Neutrophil (primary cell): Measurements from ENCODE around the gene GAPT.
A peak's percentile ranks its signal among the peaks of the same experiment; 100 is the strongest.

Source experiments
- H3K27ac ChIP-seq: fragments of 200-600 bp; sonication (generic); 2 replicates; pipeline ENCODE4 v1.5.1; 2016; ENCODE audit warnings: mild to moderate bottlenecking, moderate library complexity
- H3K27me3 ChIP-seq: fragments of 200-600 bp; sonication (generic); 2 replicates; pipeline ENCODE4 v1.6.0; 2016; ENCODE audit warnings: mild to moderate bottlenecking
- H3K36me3 ChIP-seq: fragments of 200-600 bp; sonication (generic); 2 replicates; pipeline ENCODE4 v1.5.1; 2017
- H3K4me1 ChIP-seq, 2 experiments: fragments of 200-600 bp in 1 of 2; sonication (generic) in 1 of 2; 1 replicate in 1 of 2; 2 replicates in 1 of 2; pipeline versions ENCODE4 v1.5.1 to v1.6.1; 2013 to 2016; ENCODE audit warnings: low read depth in 1 of 2, low read length in 1 of 2, mild to moderate bottlenecking in 1 of 2, moderate library complexity in 1 of 2; ENCODE audit not compliant: control insufficient read depth in 1 of 2, insufficient read depth in 1 of 2
- H3K4me3 ChIP-seq, 2 experiments: fragments of 200-600 bp in 1 of 2; sonication (generic) in 1 of 2; 1 replicate in 1 of 2; 2 replicates in 1 of 2; pipeline ENCODE4 v1.5.1; 2013 to 2016; ENCODE audit warnings: low read depth in 1 of 2, low read length in 1 of 2, mild to moderate bottlenecking in 1 of 2, moderate library complexity in 1 of 2
- H3K9me3 ChIP-seq: fragments of 200-600 bp; sonication (generic); 2 replicates; pipeline ENCODE4 v1.5.1; 2016
- CTCF ChIP-seq: fragments of 200-600 bp; sonication (generic); IDR thresholded peaks from 2 replicates; pipeline ENCODE4 v1.5.1; 2016; ENCODE audit warnings: antibody characterized with exemption

GAPT gene

GRCh38 chr5:58481066-58481676 is 10.1 kb upstream of the GAPT start:
- no peak for TF ChIP-seq CTCF
- Histone ChIP-seq H3K27ac (no peak overlapping the region), H3K36me3 (no peaks in the 10 kb centered on the region), H3K9me3 (no peaks in the 10 kb centered on the region), H3K4me3 (no peak overlapping the region), H3K4me1 (peaks cover 30 to 32% of the 10 kb centered on the region in 2 experiments), H3K27me3 (no peaks in the 10 kb centered on the region)

DNA sequence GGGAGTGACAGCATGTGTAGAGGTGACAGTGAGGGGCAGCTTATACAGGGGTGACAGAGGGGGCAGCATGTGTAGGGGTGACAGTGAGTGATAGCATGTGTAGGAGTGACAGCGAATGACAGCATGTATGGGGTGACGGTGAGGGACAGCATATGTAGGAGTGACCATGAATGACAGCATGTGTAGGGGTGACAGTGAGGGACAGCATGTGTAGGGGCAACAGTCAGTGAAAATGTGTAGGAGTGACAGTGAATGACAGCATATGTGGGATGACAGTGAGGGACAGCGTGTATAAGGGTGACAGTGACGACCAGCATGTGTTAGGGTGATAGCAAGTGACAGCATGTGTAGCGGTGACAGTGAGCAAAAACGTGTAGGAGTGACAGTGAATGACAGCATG is 9.4 kb upstream of the GAPT start:
- no peak overlapping the region for H3K4me3 ChIP-seq
- TF ChIP-seq CTCF = no peak
- H3K36me3 ChIP-seq = no peaks in the 10 kb centered on the region
- H3K4me1 ChIP-seq = peaks cover 37 to 38% of the 10 kb centered on the region in 2 experiments
- no peaks in the 10 kb centered on the region for H3K27me3 ChIP-seq
- H3K9me3 ChIP-seq = no peaks in the 10 kb centered on the region
- no peak overlapping the region for H3K27ac ChIP-seq

DNA sequence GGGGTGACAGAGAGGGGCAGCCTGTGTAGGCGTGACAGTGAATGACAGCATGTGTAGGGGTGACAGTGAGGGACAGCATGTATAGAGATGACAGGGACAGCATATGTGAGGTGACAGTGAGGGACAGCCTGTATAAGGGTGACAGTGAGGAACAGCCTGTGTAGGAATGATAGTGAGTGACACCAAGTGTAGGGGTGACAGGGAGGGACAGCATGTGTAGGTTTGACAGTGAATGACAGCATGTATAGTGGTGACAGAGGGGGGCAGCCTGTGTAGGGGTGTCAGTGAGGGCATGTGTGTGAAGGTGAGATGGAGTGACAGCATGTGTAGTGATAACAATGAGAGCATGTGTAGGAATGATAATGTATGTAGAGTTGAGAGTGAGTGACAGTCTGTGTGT is 8.7 kb upstream of the GAPT start:
- Histone ChIP-seq H3K27ac (no peak overlapping the region), H3K4me3 (no peak overlapping the region), H3K9me3 (no peaks in the 10 kb centered on the region), H3K4me1 (peaks cover 40 to 42% of the 10 kb centered on the region in 2 experiments), H3K36me3 (no peaks in the 10 kb centered on the region), H3K27me3 (no peaks in the 10 kb centered on the region)
- no peak for TF ChIP-seq CTCF

DNA sequence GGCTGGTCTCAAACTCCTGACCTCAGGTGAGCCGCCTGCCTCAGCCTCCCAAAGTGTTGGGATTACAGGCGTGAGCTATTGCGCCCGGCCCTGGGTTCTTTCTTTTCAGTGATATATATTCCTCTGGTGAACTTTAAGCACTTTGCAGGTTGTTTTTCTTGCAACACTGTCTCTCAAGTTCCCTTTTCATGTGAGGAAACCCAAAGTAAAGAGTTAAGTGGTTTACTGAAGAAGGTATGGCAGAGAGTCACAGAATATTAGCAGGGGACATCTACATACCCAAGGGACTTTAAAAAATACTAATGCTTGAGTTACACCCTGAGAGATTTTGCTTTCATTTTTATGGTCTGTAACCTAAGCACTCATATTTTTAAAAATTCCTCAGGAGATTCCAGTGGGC is 6.7 kb upstream of the GAPT start:
- H3K36me3 ChIP-seq = no peaks in the 10 kb centered on the region
- no peaks in the 10 kb centered on the region for H3K9me3 ChIP-seq
- H3K4me1 ChIP-seq = peaks cover 40 to 42% of the 10 kb centered on the region in 2 experiments
- peak overlapping the region; percentile 84 for H3K27ac ChIP-seq
- H3K4me3 ChIP-seq = peak overlapping the region in 1 of 2 experiments; percentile 37
- no peak for TF ChIP-seq CTCF
- H3K27me3 ChIP-seq = no peaks in the 10 kb centered on the region

DNA sequence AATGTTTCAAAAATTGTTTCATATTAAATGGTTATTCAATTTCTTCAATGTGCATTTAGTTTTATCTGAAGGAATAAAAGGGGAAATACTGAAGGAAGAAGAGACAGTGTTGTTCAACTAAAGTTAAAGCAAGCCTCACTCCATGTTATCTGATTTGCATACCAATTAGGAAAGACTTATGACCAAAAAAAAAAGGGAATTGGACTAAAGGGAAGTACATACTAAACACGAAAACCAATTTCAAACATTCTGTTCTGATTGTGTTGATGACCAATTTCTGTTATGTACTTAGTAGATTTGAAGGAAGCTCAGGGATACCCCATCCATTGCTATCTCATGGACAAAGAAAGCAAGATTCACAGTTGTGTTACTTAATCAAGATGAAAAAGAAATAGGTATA is 4.9 kb upstream of the GAPT start:
- no peaks in the 10 kb centered on the region for H3K27me3 ChIP-seq
- TF ChIP-seq CTCF = no peak
- H3K4me1 ChIP-seq = peaks cover 55 to 58% of the 10 kb centered on the region in 2 experiments
- no peak overlapping the region for H3K4me3 ChIP-seq
- peak overlapping the region; percentile 84 for H3K27ac ChIP-seq
- H3K36me3 ChIP-seq = no peaks in the 10 kb centered on the region
- no peaks in the 10 kb centered on the region for H3K9me3 ChIP-seq
